Uterus (tissue), 2 donors: ENCODE measurements around the gene CKB.

Experiments used
- CTCF ChIP-seq, 4 experiments: fragments of 200-600 bp in 2 of 4; fragments of 450-650 bp in 2 of 4; sonication (generic) in 2 of 4; IDR thresholded peaks; one replicate each; pipeline ENCODE4 v1.5.1; 2016 to 2019; ENCODE audit warnings: antibody characterized with exemption in 4 of 4, mild to moderate bottlenecking in 2 of 4, moderate library complexity in 1 of 4
- POLR2A ChIP-seq, 2 donors: fragments of 450-650 bp; IDR thresholded peaks; one replicate each; pipeline ENCODE4 v1.6.1; 2016; ENCODE audit warnings: antibody characterized with exemption in 2 of 2, mild to moderate bottlenecking in 1 of 2, moderate library complexity in 1 of 2

- TF ChIP-seq CTCF (IDR thresholded peaks at IDR 0.05), result peak in 2 of 4 experiments; percentile 34 to 38
- TF ChIP-seq POLR2A (IDR thresholded peaks at IDR 0.05), result peak in 1 of 2 donors; percentile 80
These were observed 40.0 kb upstream of the CKB start, which contains the start of the genes BAG5 and COA8 for GRCh38 chr14:103562429-103563225.
